SU-DHL-6 (cell line): ENCODE measurements around the gene PALMD.

Source experiments
- CTCF ChIP-seq: fragments of 200-600 bp; sonication (generic); IDR thresholded peaks from one replicate; pipeline ENCODE4 v1.5.1; 2017; ENCODE audit warnings: antibody characterized with exemption, mild to moderate bottlenecking, low read length, moderate library complexity; ENCODE audit not compliant: insufficient read depth, poor library complexity, severe bottlenecking
- EZH2phosphoT487 ChIP-seq: fragments of 200-600 bp; sonication (generic), shearing (Covaris generic); conservative IDR thresholded peaks from 2 replicates; pipeline ENCODE4 v1.6.1; 2018; ENCODE audit warnings: mild to moderate bottlenecking, antibody characterized with exemption, low read length, moderate library complexity, mixed read lengths

GRCh38 chr1:99601709-99602403, 44.1 kb upstream of the PALMD start:
- TF ChIP-seq EZH2phosphoT487 (no peak), CTCF (no peak)
